Fibroblast of lung (primary cell): ENCODE results near the gene KLHL2. TPM values are rescaled to one million over a fixed set of nuclear protein-coding genes. Genes with fewer than 3 reads are reported as not detected.

Experiments used
- DNase-seq, 2 donors: peaks; one replicate each; pipeline versions ENCODE4 v3.0.0 to v3.0.0-alpha.2; 2010; ENCODE audit warnings: low read depth in 2 of 2
- H2AFZ ChIP-seq: 2 replicates; pipeline ENCODE4 v1.5.1; 2012; ENCODE audit warnings: low read length, control low read depth, inconsistent platforms
- H3K27ac ChIP-seq: 2 replicates; pipeline ENCODE4 v1.5.1; 2011; ENCODE audit warnings: low read length, control low read depth; ENCODE audit not compliant: insufficient read depth
- H3K27me3 ChIP-seq: 2 replicates; pipeline ENCODE4 v1.5.1; 2011; ENCODE audit warnings: mild to moderate bottlenecking, low read length; ENCODE audit not compliant: control insufficient read depth, insufficient read depth
- H3K36me3 ChIP-seq: 2 replicates; pipeline ENCODE4 v1.5.1; 2011; ENCODE audit warnings: low read length; ENCODE audit not compliant: control insufficient read depth, insufficient read depth
- H3K4me1 ChIP-seq: 2 replicates; pipeline ENCODE4 v1.5.1; 2011; ENCODE audit warnings: low read length; ENCODE audit not compliant: control insufficient read depth, insufficient read depth; ENCODE audit errors: extremely low read depth
- H3K4me2 ChIP-seq: 2 replicates; pipeline ENCODE4 v1.5.1; 2011; ENCODE audit warnings: low read length, control low read depth; ENCODE audit not compliant: insufficient read depth; ENCODE audit errors: extremely low read depth
- H3K4me3 ChIP-seq, 4 experiments: fragments of 200-600 bp in 1 of 4; sonication (generic) in 1 of 4; replicated peaks in 1 of 4; 2 replicates each; pipeline ENCODE4 v1.5.1; 2011 to 2016; ENCODE audit warnings: low read length in 4 of 4, low read depth in 3 of 4, mild to moderate bottlenecking in 3 of 4, control low read depth in 2 of 4, inconsistent platforms in 1 of 4, mixed read lengths in 1 of 4; ENCODE audit not compliant: insufficient read depth in 1 of 4; ENCODE audit errors: control extremely low read depth in 1 of 4
- H3K79me2 ChIP-seq: 2 replicates; pipeline ENCODE4 v1.5.1; 2012; ENCODE audit warnings: mild to moderate bottlenecking, low read length, inconsistent platforms; ENCODE audit not compliant: control insufficient read depth, insufficient read depth
- H3K9ac ChIP-seq: 2 replicates; pipeline ENCODE4 v1.5.1; 2011; ENCODE audit warnings: mild to moderate bottlenecking, low read length, control low read depth; ENCODE audit not compliant: insufficient read depth
- H3K9me3 ChIP-seq: 2 replicates; pipeline ENCODE4 v1.5.1; 2012; ENCODE audit warnings: low read depth, low read length; ENCODE audit not compliant: control insufficient read depth, insufficient read depth
- H4K20me1 ChIP-seq: 2 replicates; pipeline ENCODE4 v1.5.1; 2011; ENCODE audit warnings: low read length; ENCODE audit not compliant: control insufficient read depth, insufficient read depth; ENCODE audit errors: extremely low read depth
- EZH2 ChIP-seq: IDR thresholded peaks from 2 replicates; pipeline ENCODE4 v1.5.1; 2012; ENCODE audit warnings: low read length, control low read depth, mild to moderate bottlenecking; ENCODE audit errors: missing control alignments
- polyA plus RNA-seq, 2 donors: library from polyadenylated mRNA; depleted of rRNA in 1 of 2; stranded (reverse) in 1 of 2; unstranded in 1 of 2; fragments of >200 nt; gene quantifications; 2 replicates each; pipeline ENCODE4 v1.2.1, GENCODE V29; 2011 to 2012; ENCODE audit warnings: missing spikeins in 1 of 2
- total RNA-seq: library from RNA; depleted of rRNA; stranded (reverse); fragments of >200 nt; gene quantifications from 2 replicates; pipeline ENCODE4 v1.2.1, GENCODE V29; 2014
- TF ChIP-seq, protein P1 (sequence below), 2 donors: IDR thresholded peaks in 1 of 2; conservative IDR thresholded peaks in 1 of 2; 1 replicate in 1 of 2; 2 replicates in 1 of 2; pipeline ENCODE4 v1.5.1; 2011 to 2012; ENCODE audit warnings: low read length in 2 of 2, control low read depth in 1 of 2, inconsistent platforms in 1 of 2, low read depth in 1 of 2, mild to moderate bottlenecking in 1 of 2

Gene KLHL2
- total and polyA plus RNA-seq, 2 donors (not counting 1 experiment from before 2014, with no cell fraction given), result 14.5 to 26.1 TPM

- H3K9ac ChIP-seq, result no peak overlapping the region
- H3K4me2 ChIP-seq, result no peak overlapping the region
- TF ChIP-seq, protein P1, sequence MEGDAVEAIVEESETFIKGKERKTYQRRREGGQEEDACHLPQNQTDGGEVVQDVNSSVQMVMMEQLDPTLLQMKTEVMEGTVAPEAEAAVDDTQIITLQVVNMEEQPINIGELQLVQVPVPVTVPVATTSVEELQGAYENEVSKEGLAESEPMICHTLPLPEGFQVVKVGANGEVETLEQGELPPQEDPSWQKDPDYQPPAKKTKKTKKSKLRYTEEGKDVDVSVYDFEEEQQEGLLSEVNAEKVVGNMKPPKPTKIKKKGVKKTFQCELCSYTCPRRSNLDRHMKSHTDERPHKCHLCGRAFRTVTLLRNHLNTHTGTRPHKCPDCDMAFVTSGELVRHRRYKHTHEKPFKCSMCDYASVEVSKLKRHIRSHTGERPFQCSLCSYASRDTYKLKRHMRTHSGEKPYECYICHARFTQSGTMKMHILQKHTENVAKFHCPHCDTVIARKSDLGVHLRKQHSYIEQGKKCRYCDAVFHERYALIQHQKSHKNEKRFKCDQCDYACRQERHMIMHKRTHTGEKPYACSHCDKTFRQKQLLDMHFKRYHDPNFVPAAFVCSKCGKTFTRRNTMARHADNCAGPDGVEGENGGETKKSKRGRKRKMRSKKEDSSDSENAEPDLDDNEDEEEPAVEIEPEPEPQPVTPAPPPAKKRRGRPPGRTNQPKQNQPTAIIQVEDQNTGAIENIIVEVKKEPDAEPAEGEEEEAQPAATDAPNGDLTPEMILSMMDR (conservative IDR thresholded peaks at IDR 0.05 in 1 of 2, IDR thresholded peaks at IDR 0.05 in 1 of 2; ENCODE audit: low read depth in 1 of 2, low read length in 2 of 2), result no peak
- TF ChIP-seq EZH2, result no peak
- no peak overlapping the region for H3K27ac ChIP-seq
- no peak overlapping the region for H2AFZ ChIP-seq
- DNase-seq, result no peak
- H3K79me2 ChIP-seq, result no peaks in the 10 kb centered on the region
- no peaks in the 10 kb centered on the region for H4K20me1 ChIP-seq
- H3K4me3 ChIP-seq, result no peak overlapping the region
- H3K4me1 ChIP-seq, result no peaks in the 10 kb centered on the region
- H3K27me3 ChIP-seq, result no peaks in the 10 kb centered on the region
- H3K9me3 ChIP-seq, result no peaks in the 10 kb centered on the region
- no peaks in the 10 kb centered on the region for H3K36me3 ChIP-seq
Measured at GRCh38 chr4:165351359-165352130, 144.2 kb downstream of the KLHL2 start.

GRCh38 chr4:165355900-165356300, 148.5 kb downstream of the KLHL2 start:
- H3K4me1 ChIP-seq, result peaks cover 2% of the 10 kb centered on the region
- no peak overlapping the region for H3K4me2 ChIP-seq
- DNase-seq, result peak; percentile 50 to 63
- H2AFZ ChIP-seq, result no peak overlapping the region
- H3K27me3 ChIP-seq, result no peaks in the 10 kb centered on the region
- H3K79me2 ChIP-seq, result no peaks in the 10 kb centered on the region
- H4K20me1 ChIP-seq, result no peaks in the 10 kb centered on the region
- H3K9ac ChIP-seq, result no peak overlapping the region
- no peaks in the 10 kb centered on the region for H3K36me3 ChIP-seq
- H3K27ac ChIP-seq, result no peak overlapping the region
- TF ChIP-seq, protein P1 (conservative IDR thresholded peaks at IDR 0.05 in 1 of 2, IDR thresholded peaks at IDR 0.05 in 1 of 2; ENCODE audit: low read depth in 1 of 2, low read length in 2 of 2), result peak; percentile 56 to 64
- no peak for TF ChIP-seq EZH2
- H3K9me3 ChIP-seq, result no peaks in the 10 kb centered on the region
- H3K4me3 ChIP-seq, result no peak overlapping the region

DNA sequence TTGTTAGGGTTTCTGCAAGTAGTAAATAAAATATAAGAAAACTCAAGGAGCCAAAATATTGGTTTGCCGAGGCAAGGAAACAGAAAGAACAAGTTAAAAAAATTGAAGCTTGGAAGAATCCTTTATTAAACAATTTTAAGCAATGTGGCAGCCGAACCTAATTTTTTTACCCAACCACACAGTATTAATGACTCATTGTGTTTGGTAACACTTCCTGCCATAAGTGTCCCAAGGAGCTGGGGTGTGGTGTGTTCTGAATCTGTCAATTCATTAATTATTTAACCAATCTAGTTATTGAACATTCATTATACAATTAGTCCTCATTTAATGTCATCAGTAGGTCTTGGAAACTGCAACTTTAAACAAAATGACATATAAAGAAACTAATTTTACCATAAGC, 152.1 kb downstream of the KLHL2 start:
- Histone ChIP-seq H3K4me2 (no peak overlapping the region), H3K9ac (no peak overlapping the region)
- no peak for TF ChIP-seq EZH2
- TF ChIP-seq, protein P1 (conservative IDR thresholded peaks at IDR 0.05 in 1 of 2, IDR thresholded peaks at IDR 0.05 in 1 of 2; ENCODE audit: low read depth in 1 of 2, low read length in 2 of 2), result no peak

More for the DNA sequence above, 152.1 kb downstream of the KLHL2 start:
- H3K9me3 ChIP-seq, result no peaks in the 10 kb centered on the region
- H3K79me2 ChIP-seq, result no peaks in the 10 kb centered on the region
- no peak overlapping the region for H3K27ac ChIP-seq
- DNase-seq, result peak; percentile 47 to 48
- H2AFZ ChIP-seq, result no peak overlapping the region
- H3K36me3 ChIP-seq, result no peaks in the 10 kb centered on the region
- H4K20me1 ChIP-seq, result no peaks in the 10 kb centered on the region
- H3K27me3 ChIP-seq, result no peaks in the 10 kb centered on the region
- H3K4me1 ChIP-seq, result peaks cover 2% of the 10 kb centered on the region
- H3K4me3 ChIP-seq, result no peak overlapping the region
